CD8-positive, alpha-beta memory T cell (primary cell): ENCODE measurements around the gene ASB2. TPM values are rescaled to one million over a fixed set of nuclear protein-coding genes. Genes with fewer than 3 reads are reported as not detected.

ENCODE experiments used
- CTCF ChIA-PET: fragments of 350-600 bp; sonication (Branson Sonifier 250); formaldehyde crosslinking; loops from one replicate; lab custom pipeline; 2021; ENCODE audit warnings: antibody characterized with exemption; lab: Charles Lee
- POLR2A ChIA-PET: fragments of 350-600 bp; sonication (Branson Sonifier 250); formaldehyde crosslinking; loops from one replicate; lab custom pipeline; 2021; ENCODE audit warnings: antibody characterized with exemption; lab: Charles Lee
- DNase-seq, 5 donors: peaks; one replicate each; pipeline versions ENCODE4 v3.0.0 to v3.0.0-alpha.2; 2020 to 2022; ENCODE audit warnings: mixed read lengths in 1 of 5
- H3K27ac ChIP-seq: one replicate; pipeline ENCODE4 v1.7.0; 2013; ENCODE audit warnings: low read depth, mild to moderate bottlenecking, low read length, moderate library complexity
- H3K27me3 ChIP-seq: 2 replicates; pipeline ENCODE4 v1.7.0; 2013; ENCODE audit warnings: low read length, mild to moderate bottlenecking; ENCODE audit not compliant: insufficient read depth, poor library complexity, severe bottlenecking
- H3K36me3 ChIP-seq: 2 replicates; pipeline ENCODE4 v1.7.0; 2013; ENCODE audit warnings: mild to moderate bottlenecking, low read length, moderate library complexity; ENCODE audit not compliant: insufficient read depth
- H3K4me1 ChIP-seq: 2 replicates; pipeline ENCODE4 v1.7.0; 2013; ENCODE audit warnings: mild to moderate bottlenecking, low read length, moderate library complexity; ENCODE audit not compliant: insufficient read depth
- H3K4me3 ChIP-seq: 2 replicates; pipeline ENCODE4 v1.7.0; 2013; ENCODE audit warnings: mild to moderate bottlenecking, low read length
- H3K9me3 ChIP-seq: 2 replicates; pipeline ENCODE4 v1.7.0; 2013; ENCODE audit warnings: mild to moderate bottlenecking, low read length
- H3K27ac Mint-ChIP-seq, 8 donors: one replicate each; pipeline ENCODE4 v1.8.0; 2020 to 2021; ENCODE audit warnings: mixed read lengths in 8 of 8, mild to moderate bottlenecking in 6 of 8, inconsistent platforms in 3 of 8, moderate library complexity in 3 of 8
- H3K27me3 Mint-ChIP-seq, 2 donors: one replicate each; pipeline ENCODE4 v1.8.0; 2020 to 2021; ENCODE audit warnings: mixed read lengths in 2 of 2, mild to moderate bottlenecking in 1 of 2, moderate library complexity in 1 of 2
- H3K36me3 Mint-ChIP-seq, 3 donors: one replicate each; pipeline ENCODE4 v1.8.0; 2020 to 2021; ENCODE audit warnings: mixed read lengths in 3 of 3, inconsistent platforms in 1 of 3, mild to moderate bottlenecking in 1 of 3
- H3K4me1 Mint-ChIP-seq, 3 donors: one replicate each; pipeline ENCODE4 v1.8.0; 2020 to 2021; ENCODE audit warnings: mixed read lengths in 3 of 3, inconsistent platforms in 1 of 3, mild to moderate bottlenecking in 1 of 3
- H3K4me3 Mint-ChIP-seq, 7 donors: one replicate each; pipeline ENCODE4 v1.8.0; 2020 to 2021; ENCODE audit warnings: mixed read lengths in 7 of 7, mild to moderate bottlenecking in 6 of 7, moderate library complexity in 4 of 7, inconsistent platforms in 2 of 7
- H3K9me3 Mint-ChIP-seq, 5 donors: one replicate each; pipeline ENCODE4 v1.8.0; 2020 to 2022; ENCODE audit warnings: mixed read lengths in 5 of 5, mild to moderate bottlenecking in 3 of 5, moderate library complexity in 2 of 5, inconsistent platforms in 1 of 5
- polyA plus RNA-seq: library from polyadenylated mRNA; unstranded; fragments of 300-500 nt; fragmentation: Illumina TruSeq; gene quantifications from one replicate; pipeline ENCODE4 v1.2.3, GENCODE V29; 2021
- total RNA-seq, 2 experiments: library from RNA; stranded (reverse); gene quantifications; one replicate each; pipeline ENCODE4 v1.2.3, GENCODE V29; 2021

ASB2 gene
- total and polyA plus RNA-seq, 3 experiments from 2014 or later: 4.8 to 98.0 (median 93.5) TPM

DNA sequence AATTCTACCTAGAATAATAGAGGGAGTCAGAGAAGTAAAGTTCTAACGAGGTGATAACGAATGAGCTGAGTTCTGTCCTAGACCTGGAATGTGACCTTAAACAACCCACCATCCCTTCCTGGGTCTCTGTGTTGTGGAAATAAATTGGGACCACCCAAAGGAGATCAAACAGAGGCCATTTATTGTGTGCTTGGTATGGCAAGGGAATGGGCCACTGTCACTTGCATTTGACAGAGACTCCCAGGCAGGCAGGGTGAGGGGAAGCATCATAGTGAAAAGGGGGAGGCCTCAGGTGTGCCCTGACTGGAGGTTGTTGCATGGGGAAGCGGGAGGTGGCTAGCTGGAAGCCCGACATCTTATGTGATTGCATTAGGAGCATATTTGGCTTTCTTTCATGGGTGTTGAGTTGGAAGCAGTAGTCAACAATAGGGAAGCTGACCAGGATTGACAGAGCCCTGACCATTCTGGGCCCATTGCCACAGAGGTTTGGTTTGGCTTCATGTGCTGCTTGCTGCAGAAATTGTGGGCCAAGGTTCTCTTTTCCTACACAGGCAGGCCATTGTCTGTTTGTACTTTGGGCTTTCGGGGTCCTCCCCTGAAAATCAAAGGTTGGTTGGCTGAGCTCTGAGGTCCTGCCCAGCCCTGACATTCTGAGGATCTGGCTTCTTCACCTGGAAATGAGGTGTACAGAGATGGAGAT is 66.8 kb downstream of the ASB2 start:
- H3K9me3 ChIP-seq: no peaks in the 10 kb centered on the region
- no peak overlapping the region for H3K27ac ChIP-seq

DNA sequence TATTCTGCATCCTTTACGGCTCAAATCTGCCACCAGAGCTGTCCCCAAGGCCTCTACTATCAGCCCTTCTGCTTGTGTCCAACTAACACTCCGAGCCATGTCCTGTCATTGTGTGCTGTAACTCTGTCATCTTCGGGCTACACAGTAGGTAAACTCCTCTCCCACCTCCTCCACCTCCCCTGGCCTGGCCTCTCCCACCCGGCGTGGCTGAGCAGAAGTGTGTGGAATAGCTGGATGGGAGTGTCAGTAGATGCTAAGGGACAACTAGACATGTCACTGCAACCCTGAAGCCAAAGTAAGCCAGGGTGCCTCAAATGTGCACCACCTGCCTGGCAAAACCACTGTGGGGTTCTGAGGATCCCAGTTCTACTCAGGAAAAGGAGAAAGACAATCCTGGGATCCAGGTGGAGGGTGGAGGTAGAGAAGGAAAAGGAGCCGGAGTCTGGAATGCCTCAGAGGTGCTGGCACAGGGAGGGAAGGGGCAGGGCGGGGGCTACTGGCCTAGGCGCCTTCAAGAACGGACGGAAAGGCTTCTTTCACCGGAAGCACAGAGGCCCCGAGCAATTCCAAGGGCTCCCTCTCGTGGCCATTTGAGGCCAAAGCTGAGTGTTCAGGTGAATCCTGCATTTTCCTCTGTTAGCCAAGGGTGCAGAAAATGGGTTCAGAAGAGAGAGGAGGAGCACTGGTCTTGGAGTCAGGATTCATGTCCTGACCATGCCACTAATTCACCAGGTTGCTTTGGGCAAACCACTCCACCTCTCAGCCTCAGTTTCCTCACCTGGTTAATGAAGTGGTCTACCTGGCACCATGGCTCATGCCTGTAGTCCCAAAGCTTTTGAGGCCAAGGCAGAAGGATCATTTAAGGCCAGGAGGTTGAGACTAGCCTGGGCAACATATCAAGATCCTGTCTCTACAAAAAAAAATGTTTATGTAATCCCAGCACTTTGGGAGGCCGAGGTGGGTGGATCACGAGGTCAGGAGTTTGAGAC is 69.7 kb downstream of the ASB2 start:
- Histone ChIP-seq H3K36me3 (no peaks in the 10 kb centered on the region), H3K27me3 (no peaks in the 10 kb centered on the region), H3K4me1 (no peaks in the 10 kb centered on the region), H3K4me3 (no peak overlapping the region), H3K27ac (no peak overlapping the region), H3K9me3 (no peaks in the 10 kb centered on the region)
- Mint-ChIP-seq H3K36me3 (no peaks in the 10 kb centered on the region), H3K27me3 (peaks cover 7 to 31% of the 10 kb centered on the region in 2 donors), H3K27ac (peak overlapping the region in 1 of 8 donors; percentile 77), H3K4me1 (no peaks in the 10 kb centered on the region), H3K9me3 (no peaks in the 10 kb centered on the region), H3K4me3 (no peak overlapping the region)
- ChIA-PET CTCF (interaction anchor here (0.8 to 1.4 kb wide), 6 partner anchors 9 to 94 kb away, joined by 3 to 5 read pairs (median 3); no protein-coding TSS in a partner anchor), POLR2A (no interaction called here)
- peak; percentile 9 to 69 (median 21) for DNase-seq

More for the DNA sequence above, 66.8 kb downstream of the ASB2 start:
- Histone ChIP-seq H3K4me3 (no peak overlapping the region), H3K36me3 (no peaks in the 10 kb centered on the region), H3K27me3 (no peaks in the 10 kb centered on the region), H3K4me1 (no peaks in the 10 kb centered on the region)
- Mint-ChIP-seq H3K4me1 (no peaks in the 10 kb centered on the region), H3K27ac (no peak overlapping the region), H3K4me3 (no peak overlapping the region), H3K9me3 (peaks cover 0 to 6% (median 3%) of the 10 kb centered on the region in 5 donors), H3K36me3 (no peaks in the 10 kb centered on the region), H3K27me3 (peaks cover 5 to 16% of the 10 kb centered on the region in 2 donors)
- CTCF ChIA-PET: interaction anchor here (1.0 kb wide), 1 partner anchor 13 kb away, joined by 3 read pairs; no protein-coding TSS in a partner anchor
- POLR2A ChIA-PET: no interaction called here
- no peak for DNase-seq

DNA sequence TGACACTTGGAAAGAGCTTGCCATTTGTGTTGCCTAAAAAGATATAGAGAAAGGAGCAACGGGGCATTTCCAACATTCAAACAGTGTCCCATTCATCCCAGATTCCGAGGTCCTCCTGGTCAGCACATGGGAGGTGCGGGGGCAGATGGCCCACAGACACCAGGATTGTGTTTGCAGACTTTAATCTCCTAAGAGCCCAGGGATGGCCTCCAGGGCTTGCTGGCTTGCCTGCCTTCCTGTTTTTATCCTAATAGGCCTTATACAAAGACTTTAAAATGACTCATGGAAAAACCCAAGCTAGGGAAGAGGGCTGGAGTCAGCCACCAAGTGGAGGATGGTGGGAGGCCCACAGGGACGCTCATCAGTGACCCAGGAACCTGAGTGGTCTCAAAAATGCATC is 70.7 kb downstream of the ASB2 start:
- Mint-ChIP-seq H3K4me1 (no peaks in the 10 kb centered on the region), H3K27ac (no peak overlapping the region), H3K4me3 (no peak overlapping the region), H3K9me3 (no peaks in the 10 kb centered on the region), H3K27me3 (peaks cover 7 to 33% of the 10 kb centered on the region in 2 donors), H3K36me3 (no peaks in the 10 kb centered on the region)
- no peak overlapping the region for H3K4me3 ChIP-seq
- DNase-seq: no peak
- no peaks in the 10 kb centered on the region for H3K4me1 ChIP-seq
- no peaks in the 10 kb centered on the region for H3K9me3 ChIP-seq
- ChIA-PET CTCF (interaction anchor here (1.3 kb wide), 1 partner anchor 66 kb away, joined by 3 read pairs; no protein-coding TSS in a partner anchor), POLR2A (no interaction called here)
- H3K27ac ChIP-seq: no peak overlapping the region
- no peaks in the 10 kb centered on the region for H3K27me3 ChIP-seq
- H3K36me3 ChIP-seq: no peaks in the 10 kb centered on the region

DNA sequence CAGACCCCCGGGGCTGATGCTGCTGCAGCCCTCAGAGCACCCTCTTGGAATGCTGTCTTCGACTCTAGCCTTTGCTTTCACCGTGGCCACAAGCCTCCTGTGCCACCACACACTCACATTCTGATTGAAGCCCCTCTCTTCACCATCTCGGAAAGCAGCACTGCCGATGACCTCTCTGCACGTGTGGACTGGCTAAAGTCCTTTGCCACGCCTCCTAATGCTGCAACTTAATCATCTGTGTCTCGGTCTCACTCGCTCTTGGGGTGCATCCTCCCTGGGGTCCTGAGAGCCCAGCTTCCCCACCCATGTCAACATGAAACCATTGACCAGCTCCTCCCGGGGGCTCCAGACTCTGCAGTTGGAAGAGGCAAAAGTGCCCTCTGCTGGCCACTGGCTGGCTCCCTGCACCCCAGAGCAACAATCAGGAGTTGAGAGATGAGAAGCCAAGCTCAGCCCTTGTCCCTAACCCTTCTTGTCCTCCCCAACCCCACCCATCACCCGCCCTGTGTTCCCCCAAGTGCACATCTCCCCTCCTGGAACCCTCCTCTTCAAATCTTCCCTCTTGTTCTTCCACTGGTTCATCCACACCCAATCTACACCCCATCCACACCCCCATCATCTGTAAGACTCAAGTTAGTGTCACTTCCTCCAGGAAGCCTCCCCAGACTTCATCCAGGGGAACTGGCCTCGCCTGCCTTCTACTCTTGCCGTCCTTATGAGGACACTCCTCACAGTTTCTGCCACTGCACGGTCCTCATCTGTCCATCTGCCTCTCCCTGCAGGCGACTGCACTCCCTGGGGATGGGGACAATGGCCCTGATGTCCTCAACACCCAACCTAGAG is 72.8 kb downstream of the ASB2 start:
- H3K4me3 Mint-ChIP-seq: no peak overlapping the region
- no peaks in the 10 kb centered on the region for H3K9me3 Mint-ChIP-seq
- CTCF ChIA-PET: no interaction called here
- no peaks in the 10 kb centered on the region for H3K36me3 ChIP-seq
- no peak overlapping the region for H3K4me3 ChIP-seq
- H3K27me3 Mint-ChIP-seq: peaks cover 12 to 34% of the 10 kb centered on the region in 2 donors
- DNase-seq: no peak
- no peaks in the 10 kb centered on the region for H3K4me1 Mint-ChIP-seq
- POLR2A ChIA-PET: no interaction called here
- H3K27ac Mint-ChIP-seq: no peak overlapping the region
- H3K9me3 ChIP-seq: no peaks in the 10 kb centered on the region
- H3K27me3 ChIP-seq: no peaks in the 10 kb centered on the region
- H3K4me1 ChIP-seq: no peaks in the 10 kb centered on the region
- no peaks in the 10 kb centered on the region for H3K36me3 Mint-ChIP-seq
- no peak overlapping the region for H3K27ac ChIP-seq

DNA sequence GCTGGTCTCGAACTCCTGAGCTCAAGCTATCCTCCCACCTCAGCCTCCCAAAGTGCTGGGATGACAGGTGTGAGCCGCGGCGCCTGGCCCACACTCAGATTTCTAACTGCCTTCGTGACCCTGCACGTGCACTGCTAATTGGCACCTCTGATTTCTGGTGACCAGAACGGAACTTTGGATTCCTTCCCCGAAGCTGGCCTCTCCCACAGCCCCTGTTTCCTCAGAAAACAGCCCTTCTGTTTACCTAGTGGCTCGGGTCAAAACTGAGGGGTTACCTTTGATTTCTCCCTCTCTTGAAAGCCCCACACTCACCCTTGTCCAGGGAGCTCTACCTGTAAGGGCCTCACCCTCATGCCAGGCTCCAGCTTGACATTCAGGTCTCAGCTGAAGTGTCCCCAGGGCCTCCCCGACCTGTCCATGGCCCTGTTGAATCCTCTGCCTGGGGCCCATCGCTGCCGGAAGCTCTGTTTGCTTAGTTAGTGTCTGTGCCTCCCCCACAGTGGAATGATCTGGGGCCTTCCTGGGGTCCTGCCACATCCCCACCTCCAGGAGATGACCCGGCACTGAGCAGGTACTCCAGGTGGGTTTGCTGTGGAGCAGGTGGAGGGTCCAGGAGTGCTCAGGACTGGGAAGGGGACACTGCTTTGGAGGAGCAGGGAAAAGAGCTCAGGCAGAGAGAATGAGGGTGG is 73.6 kb downstream of the ASB2 start:
- Mint-ChIP-seq H3K4me1 (no peaks in the 10 kb centered on the region), H3K27me3 (peaks cover 10 to 35% of the 10 kb centered on the region in 2 donors)

DNA sequence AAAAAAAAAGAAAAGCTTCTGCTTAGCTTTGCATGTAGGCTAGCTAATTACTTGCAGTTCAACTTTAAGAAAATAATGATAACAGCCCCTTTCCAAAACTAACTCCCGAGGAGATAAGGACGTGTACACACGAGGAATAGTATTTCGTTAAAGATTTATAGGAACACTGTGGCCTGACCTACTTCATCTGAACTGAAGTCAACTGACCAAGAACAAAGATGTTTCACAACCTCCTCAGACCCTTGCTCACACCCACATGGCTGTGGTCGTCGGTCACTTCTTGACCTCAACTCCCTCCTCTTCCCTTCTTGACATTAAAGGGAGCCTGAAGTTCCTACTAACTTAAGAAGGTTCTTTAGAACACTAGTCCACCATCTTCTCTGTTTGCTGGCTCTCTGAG is 74.6 kb downstream of the ASB2 start:
- CTCF ChIA-PET: interaction anchor here (1.0 kb wide), 1 partner anchor 9 kb away, joined by 4 read pairs; no protein-coding TSS in a partner anchor
- H3K27ac Mint-ChIP-seq: no peak overlapping the region
- H3K4me3 Mint-ChIP-seq: no peak overlapping the region
- H3K27me3 Mint-ChIP-seq: peaks cover 10 to 39% of the 10 kb centered on the region in 2 donors
- Histone ChIP-seq H3K36me3 (no peaks in the 10 kb centered on the region), H3K4me1 (no peaks in the 10 kb centered on the region), H3K4me3 (no peak overlapping the region), H3K27ac (no peak overlapping the region), H3K9me3 (no peaks in the 10 kb centered on the region), H3K27me3 (no peaks in the 10 kb centered on the region)
- H3K4me1 Mint-ChIP-seq: no peaks in the 10 kb centered on the region
- H3K9me3 Mint-ChIP-seq: no peaks in the 10 kb centered on the region
- no peaks in the 10 kb centered on the region for H3K36me3 Mint-ChIP-seq
- POLR2A ChIA-PET: no interaction called here
- no peak for DNase-seq

More for the DNA sequence above, 73.6 kb downstream of the ASB2 start:
- Mint-ChIP-seq H3K27ac (no peak overlapping the region), H3K36me3 (no peaks in the 10 kb centered on the region), H3K4me3 (no peak overlapping the region), H3K9me3 (no peaks in the 10 kb centered on the region)
- CTCF ChIA-PET: no interaction called here
- H3K27me3 ChIP-seq: no peaks in the 10 kb centered on the region
- no peak overlapping the region for H3K27ac ChIP-seq
- H3K9me3 ChIP-seq: no peaks in the 10 kb centered on the region
- no peak overlapping the region for H3K4me3 ChIP-seq
- no peaks in the 10 kb centered on the region for H3K4me1 ChIP-seq
- no peak for DNase-seq
- POLR2A ChIA-PET: no interaction called here
- no peaks in the 10 kb centered on the region for H3K36me3 ChIP-seq

DNA sequence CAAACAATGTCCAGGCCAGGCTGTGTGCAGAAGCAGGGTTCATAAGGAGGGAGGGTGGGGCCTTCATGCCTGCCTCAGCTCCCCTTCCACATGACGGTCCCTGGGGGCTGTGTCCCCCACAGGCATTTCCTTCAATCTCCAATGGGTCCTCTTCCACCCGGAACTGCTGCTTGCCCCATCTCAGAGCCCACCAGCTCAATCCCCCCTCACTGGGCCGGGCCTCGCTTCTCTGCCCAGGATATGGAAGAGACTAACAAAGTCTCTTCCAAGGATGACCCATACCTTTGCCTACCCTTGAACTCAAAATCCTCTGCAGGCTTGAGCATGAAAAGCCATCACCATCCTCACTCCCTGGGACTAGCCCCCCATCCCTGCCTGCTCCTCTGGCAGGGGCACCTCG is 77.6 kb downstream of the ASB2 start:
- ChIA-PET CTCF (interaction anchor here (1.3 kb wide), 1 partner anchor 8 kb away, joined by 3 read pairs; no protein-coding TSS in a partner anchor), POLR2A (no interaction called here)

More for the DNA sequence above, 77.6 kb downstream of the ASB2 start:
- Histone ChIP-seq H3K4me1 (no peaks in the 10 kb centered on the region), H3K27ac (no peak overlapping the region), H3K27me3 (no peaks in the 10 kb centered on the region), H3K9me3 (no peaks in the 10 kb centered on the region), H3K36me3 (no peaks in the 10 kb centered on the region), H3K4me3 (no peak overlapping the region)
- Mint-ChIP-seq H3K4me3 (no peak overlapping the region), H3K9me3 (no peaks in the 10 kb centered on the region), H3K4me1 (no peaks in the 10 kb centered on the region), H3K27me3 (peaks cover 14 to 16% of the 10 kb centered on the region in 2 donors), H3K27ac (no peak overlapping the region), H3K36me3 (no peaks in the 10 kb centered on the region)
- DNase-seq: no peak
